Stimulated activated effector memory CD8-positive, alpha-beta T cell treated with anti-CD3 and anti-CD28 coated beads, Interleukin-12 subunit alpha, Interleukin-12 subunit beta, amount 100 ng/mL, for 72 hours (primary cell): ENCODE results near the gene PIGO.

Source experiments
- ATAC-seq: fragments of 150-1000 bp; cut with Tn5 transposase; 2 replicates; pipeline ENCODE4 v1.10.0; 2021
- DNase-seq, 2 donors: peaks; one replicate each; pipeline ENCODE4 v3.0.0; 2021 to 2022; ENCODE audit warnings: low spot score in 2 of 2
- H3K27ac Mint-ChIP-seq: one replicate; pipeline ENCODE4 v1.8.0; 2022; ENCODE audit warnings: mild to moderate bottlenecking, mixed read lengths
- H3K36me3 Mint-ChIP-seq: one replicate; pipeline ENCODE4 v1.8.0; 2022; ENCODE audit warnings: mild to moderate bottlenecking, mixed read lengths
- H3K4me1 Mint-ChIP-seq: one replicate; pipeline ENCODE4 v1.8.0; 2022; ENCODE audit warnings: mixed read lengths
- H3K4me3 Mint-ChIP-seq: one replicate; pipeline ENCODE4 v1.8.0; 2022; ENCODE audit warnings: mild to moderate bottlenecking, mixed read lengths
- H3K9me3 Mint-ChIP-seq: one replicate; pipeline ENCODE4 v1.8.0; 2022; ENCODE audit warnings: mixed read lengths

Gene PIGO

DNA sequence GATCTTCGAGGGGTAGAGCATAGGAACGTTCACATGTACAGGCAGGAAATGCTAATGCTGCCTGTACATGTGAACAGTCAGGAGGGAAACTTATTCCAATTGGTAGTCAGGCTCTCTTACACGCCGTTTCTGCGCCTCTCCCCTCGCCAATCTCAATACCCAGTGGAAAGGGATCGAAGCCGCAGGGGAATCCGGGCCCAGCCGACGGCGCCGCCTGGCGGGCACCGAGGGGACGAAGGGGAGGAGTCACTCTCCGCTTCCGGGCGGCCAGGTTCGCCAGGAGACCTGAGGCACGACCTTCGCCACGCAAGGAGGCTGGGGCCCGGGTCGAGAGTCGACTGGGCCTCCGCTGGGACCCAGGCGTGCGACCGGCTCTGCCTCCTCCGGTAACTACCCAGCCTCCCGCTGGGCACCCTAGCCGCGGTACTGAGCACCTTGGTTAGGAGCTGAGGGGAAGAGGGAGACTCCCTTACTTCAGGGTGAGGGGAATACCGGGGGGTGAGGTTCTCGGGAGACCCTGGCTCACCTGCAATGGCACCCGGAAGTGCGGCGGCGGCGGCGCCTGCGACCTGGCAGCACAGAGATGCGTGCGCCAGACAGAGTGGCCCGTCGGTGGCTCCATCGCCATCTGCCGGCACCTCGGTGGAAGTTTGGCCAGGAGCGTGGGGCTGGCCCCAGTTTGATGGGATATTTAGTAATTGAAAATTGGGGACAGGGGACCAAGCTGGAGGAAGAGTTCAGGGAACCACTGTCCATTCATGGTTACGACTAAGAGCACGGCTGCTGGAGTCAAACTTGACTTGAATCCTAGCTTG lies at the start of gene PIGO:
PIGO (minus strand) TSS at position 557 of the 815 bp plus-strand sequence. CDS start 1,026 bp downstream, outside the sequence.
- Mint-ChIP-seq H3K4me3 (peak within 1 kb of the TSS; percentile 79), H3K4me1 (peaks cover 46% of the 10 kb centered on the region), H3K27ac (peak within 1 kb of the TSS; percentile 96), H3K9me3 (no peaks in the 10 kb centered on the region), H3K36me3 (peaks cover 64% of the 10 kb centered on the region)
- peak; percentile 94 for ATAC-seq
- DNase-seq, result peak; percentile 89 to 94

DNA sequence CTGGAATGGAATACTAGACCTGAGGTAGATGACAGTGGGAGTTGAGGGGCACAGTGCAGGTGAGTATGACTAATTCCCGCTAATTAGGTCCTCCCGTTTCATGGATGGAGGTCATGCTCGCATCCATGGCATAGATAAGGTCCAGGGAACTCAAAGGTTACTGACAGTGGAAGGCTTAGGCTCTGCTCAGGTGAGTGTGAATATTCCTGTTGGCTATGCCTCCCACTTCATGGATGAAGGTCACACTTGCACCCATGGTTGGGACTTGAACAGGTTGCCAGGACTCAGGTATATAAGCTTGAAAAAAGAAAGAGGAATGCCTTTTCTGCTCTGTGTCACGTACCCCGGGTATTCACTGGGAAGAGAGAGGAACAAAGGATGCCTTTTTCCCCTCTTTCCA lies 45.6 kb upstream of the PIGO start:
- Mint-ChIP-seq H3K4me3 (no peak overlapping the region), H3K36me3 (no peaks in the 10 kb centered on the region), H3K9me3 (no peaks in the 10 kb centered on the region), H3K27ac (no peak overlapping the region), H3K4me1 (no peaks in the 10 kb centered on the region)
- ATAC-seq, result no peak
- DNase-seq, result no peak

- ATAC-seq, result no peak
- Mint-ChIP-seq H3K4me1 (no peaks in the 10 kb centered on the region), H3K4me3 (no peak overlapping the region), H3K27ac (no peak overlapping the region), H3K9me3 (no peaks in the 10 kb centered on the region), H3K36me3 (no peaks in the 10 kb centered on the region)
- DNase-seq, result no peak
Observed at GRCh38 chr9:35140093-35140492, 43.7 kb upstream of the PIGO start.

DNA sequence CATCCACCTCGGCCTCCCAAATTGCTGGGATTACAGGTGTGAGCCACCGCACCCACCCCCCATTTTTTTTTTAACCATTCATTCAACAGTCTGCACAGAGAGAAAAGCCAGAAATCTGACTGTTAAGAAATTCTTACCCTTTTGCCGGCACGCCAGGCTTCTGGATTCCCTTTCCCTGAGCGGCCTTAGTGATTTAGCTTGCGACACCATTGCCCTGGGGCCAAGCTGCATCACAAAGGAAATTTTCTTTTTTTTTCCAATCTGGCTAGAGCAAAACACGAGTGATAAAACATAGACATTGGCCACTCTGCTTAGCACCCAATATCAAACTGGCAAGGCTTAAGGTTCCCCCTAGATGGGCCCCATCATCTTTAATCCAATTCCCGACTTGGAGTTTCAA lies 40.5 kb upstream of the PIGO start:
- no peak overlapping the region for H3K4me3 Mint-ChIP-seq
- ATAC-seq (no peak), DNase-seq (no peak)
- H3K36me3 Mint-ChIP-seq, result no peaks in the 10 kb centered on the region
- no peaks in the 10 kb centered on the region for H3K9me3 Mint-ChIP-seq
- H3K4me1 Mint-ChIP-seq, result no peaks in the 10 kb centered on the region
- H3K27ac Mint-ChIP-seq, result no peak overlapping the region

GRCh38 chr9:35135988-35136387 lies 39.6 kb upstream of the PIGO start:
- Mint-ChIP-seq H3K36me3 (no peaks in the 10 kb centered on the region), H3K4me3 (no peak overlapping the region), H3K9me3 (no peaks in the 10 kb centered on the region), H3K4me1 (no peaks in the 10 kb centered on the region), H3K27ac (no peak overlapping the region)
- DNase-seq (no peak), ATAC-seq (no peak)

GRCh38 chr9:35134920-35135319 lies 38.5 kb upstream of the PIGO start:
- no peak overlapping the region for H3K4me3 Mint-ChIP-seq
- no peak for ATAC-seq

GRCh38 chr9:35116898-35117551 lies 20.6 kb upstream of the PIGO start:
- Mint-ChIP-seq H3K36me3 (peaks cover 23% of the 10 kb centered on the region), H3K27ac (peak overlapping the region; percentile 95), H3K4me3 (peak overlapping the region; percentile 87), H3K4me1 (peaks cover 46% of the 10 kb centered on the region), H3K9me3 (no peaks in the 10 kb centered on the region)
- peak; percentile 77 to 89 for DNase-seq
- peak; percentile 78 for ATAC-seq

More at GRCh38 chr9:35134920-35135319, 38.5 kb upstream of the PIGO start:
- Mint-ChIP-seq H3K36me3 (no peaks in the 10 kb centered on the region), H3K9me3 (no peaks in the 10 kb centered on the region), H3K4me1 (no peaks in the 10 kb centered on the region), H3K27ac (no peak overlapping the region)
- no peak for DNase-seq

DNA sequence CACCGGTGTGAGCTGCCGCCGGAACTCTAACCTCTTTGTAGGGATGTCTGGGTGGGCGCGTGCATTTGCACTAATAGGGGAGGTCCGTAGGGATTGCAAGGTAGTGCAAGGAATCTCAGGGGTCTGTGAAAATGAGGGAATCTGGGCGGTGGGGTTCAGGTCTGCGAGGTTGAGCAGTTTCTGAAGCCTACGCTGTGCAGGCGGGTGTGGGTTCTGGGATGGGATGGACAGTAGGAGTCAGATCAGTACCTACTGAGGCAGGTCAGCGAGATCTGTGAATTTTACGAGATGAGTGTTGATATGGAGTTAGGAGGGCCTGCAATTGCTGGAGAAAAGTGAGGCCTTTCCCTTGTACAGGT lies 20.1 kb upstream of the PIGO start:
- DNase-seq (no peak), ATAC-seq (no peak)
- no peaks in the 10 kb centered on the region for H3K9me3 Mint-ChIP-seq
- peaks cover 28% of the 10 kb centered on the region for H3K36me3 Mint-ChIP-seq
- peak overlapping the region; percentile 95 for H3K27ac Mint-ChIP-seq
- H3K4me3 Mint-ChIP-seq, result peak overlapping the region; percentile 87
- peaks cover 51% of the 10 kb centered on the region for H3K4me1 Mint-ChIP-seq

DNA sequence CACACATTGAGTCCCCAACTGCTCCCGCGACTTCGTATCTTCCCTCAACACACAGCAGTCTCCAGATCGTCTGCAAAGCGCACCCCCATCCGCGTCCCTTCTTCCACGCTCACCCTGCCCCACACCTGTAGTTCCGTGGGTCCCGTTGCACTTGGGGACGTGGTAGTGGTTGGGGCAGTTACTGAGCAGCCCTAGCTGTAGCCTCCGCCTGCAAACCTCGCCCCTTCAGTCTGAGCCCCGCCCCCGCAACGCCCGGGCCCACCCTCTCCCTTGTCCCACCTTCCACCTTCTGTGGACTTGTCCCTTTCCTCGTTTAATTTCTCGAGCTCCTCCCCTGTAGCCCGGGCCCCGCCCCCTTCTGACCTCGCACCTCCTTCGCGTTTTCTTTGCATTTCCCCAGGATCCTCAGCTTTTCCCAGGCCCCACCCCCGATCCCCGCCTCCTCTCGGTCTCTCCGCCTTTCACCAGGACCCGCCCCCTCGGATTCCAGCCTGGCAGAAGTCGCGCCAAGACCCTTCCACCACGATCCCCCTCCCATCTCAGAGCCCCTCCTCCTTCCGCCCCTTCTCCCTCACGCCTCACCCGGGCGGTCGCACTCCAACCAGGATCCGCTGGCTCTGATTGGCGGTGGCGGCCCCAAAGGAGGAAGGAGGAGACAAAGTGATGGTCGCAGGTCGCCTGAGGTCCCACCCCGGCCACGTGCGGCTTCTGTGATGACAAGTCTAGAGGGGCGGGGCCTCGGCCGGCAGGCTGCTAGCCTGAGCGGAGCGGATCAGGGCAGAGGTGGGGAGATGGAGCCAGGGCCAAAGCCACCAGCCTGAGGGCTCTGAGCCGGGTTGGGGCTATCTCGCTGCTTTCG lies 19.5 kb upstream of the PIGO start, which contains the start of gene ATOSB:
ATOSB (minus strand) TSS at position 183 of the 859 bp plus-strand sequence. CDS start 7,588 bp downstream, outside the sequence.
- Mint-ChIP-seq H3K27ac (peak within 1 kb of the TSS; percentile 95), H3K36me3 (peaks cover 32% of the 10 kb centered on the region), H3K9me3 (no peaks in the 10 kb centered on the region), H3K4me3 (peak within 1 kb of the TSS; percentile 87), H3K4me1 (peaks cover 56% of the 10 kb centered on the region)
- peak; percentile 81 for ATAC-seq
- DNase-seq, result peak; percentile 84 to 95

DNA sequence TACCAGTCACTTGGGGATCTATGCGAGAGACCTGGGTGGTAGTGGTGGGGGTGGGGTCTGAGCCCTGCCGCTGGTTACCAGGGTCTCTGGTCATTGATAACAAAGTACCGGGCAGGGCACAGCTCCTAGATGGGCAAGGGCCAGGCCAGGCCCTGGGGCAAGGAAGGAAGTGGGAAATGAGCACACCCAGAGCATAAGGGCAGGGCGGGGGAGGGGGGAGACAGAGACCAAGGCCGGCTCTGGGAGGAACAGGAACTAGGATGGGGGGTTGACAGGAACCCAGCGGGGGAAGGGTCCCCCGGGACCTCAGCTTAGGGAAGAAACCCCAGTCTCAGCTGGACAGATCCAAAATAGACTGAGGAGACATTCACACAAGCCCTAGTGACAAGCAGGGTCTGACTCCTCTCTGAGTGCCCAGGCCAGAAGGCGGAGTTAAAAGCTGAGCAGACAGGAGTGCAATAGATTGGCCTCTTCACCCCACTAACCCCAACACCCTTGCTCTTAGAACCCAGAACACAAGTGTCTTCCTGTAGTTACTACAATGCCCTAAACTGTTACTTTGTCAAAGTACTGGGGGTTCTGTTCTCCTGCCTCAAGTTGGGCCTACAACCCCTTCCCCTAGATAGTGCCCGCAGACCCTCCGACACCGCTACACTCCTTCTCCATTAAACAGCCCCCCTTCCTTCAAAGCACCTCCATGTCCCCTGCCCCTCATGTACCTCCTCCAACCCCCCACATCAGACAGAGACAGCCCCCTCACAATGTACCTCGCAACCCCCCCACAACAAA lies 18.6 kb upstream of the PIGO start:
- Mint-ChIP-seq H3K4me3 (peak overlapping the region; percentile 87), H3K36me3 (peaks cover 32% of the 10 kb centered on the region), H3K27ac (peak overlapping the region; percentile 95), H3K9me3 (no peaks in the 10 kb centered on the region), H3K4me1 (peaks cover 64% of the 10 kb centered on the region)
- DNase-seq (peak in 1 of 2 donors; percentile 26), ATAC-seq (peak; percentile 22)

DNA sequence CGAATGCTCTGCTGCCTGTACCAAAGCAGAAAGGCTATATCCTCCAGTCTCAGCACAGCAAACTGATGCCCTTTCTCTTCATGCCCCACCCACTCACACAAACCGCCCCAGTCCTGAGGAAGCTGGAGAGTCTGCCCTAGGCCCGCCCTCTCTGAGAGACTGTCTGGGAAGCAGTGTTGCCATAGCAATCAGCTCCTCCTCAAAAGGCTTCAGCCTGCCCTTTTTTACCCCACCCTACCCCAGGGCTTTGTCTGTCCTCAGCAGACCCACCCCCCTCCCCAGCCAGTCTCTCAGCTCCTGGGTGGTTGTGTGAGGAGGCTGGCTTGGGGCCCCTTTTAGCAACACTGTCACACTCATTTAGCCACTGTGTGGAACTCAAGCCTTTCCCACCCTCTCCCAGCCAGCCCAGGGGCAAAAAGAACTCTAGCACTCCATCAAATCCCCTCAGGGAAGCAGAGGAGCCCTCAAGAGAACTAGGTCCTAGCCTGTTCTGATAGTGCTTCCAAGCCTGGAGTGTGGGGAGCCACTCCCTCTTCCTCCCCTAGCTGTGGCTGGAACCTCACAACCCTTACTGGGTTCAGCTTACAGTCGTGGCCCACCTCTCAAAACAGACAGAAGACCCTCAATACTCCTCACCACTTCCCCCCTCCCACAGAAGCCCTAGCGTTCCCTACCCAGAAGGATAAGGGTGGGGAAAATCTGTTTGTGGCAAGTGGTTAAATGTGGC lies 17.9 kb upstream of the PIGO start:
- H3K36me3 Mint-ChIP-seq, result peaks cover 32% of the 10 kb centered on the region
- H3K4me3 Mint-ChIP-seq, result peak overlapping the region; percentile 87
- peak overlapping the region; percentile 95 for H3K27ac Mint-ChIP-seq
- no peaks in the 10 kb centered on the region for H3K9me3 Mint-ChIP-seq
- ATAC-seq (peak; percentile 15), DNase-seq (peak; percentile 28 to 79)
- peaks cover 72% of the 10 kb centered on the region for H3K4me1 Mint-ChIP-seq

DNA sequence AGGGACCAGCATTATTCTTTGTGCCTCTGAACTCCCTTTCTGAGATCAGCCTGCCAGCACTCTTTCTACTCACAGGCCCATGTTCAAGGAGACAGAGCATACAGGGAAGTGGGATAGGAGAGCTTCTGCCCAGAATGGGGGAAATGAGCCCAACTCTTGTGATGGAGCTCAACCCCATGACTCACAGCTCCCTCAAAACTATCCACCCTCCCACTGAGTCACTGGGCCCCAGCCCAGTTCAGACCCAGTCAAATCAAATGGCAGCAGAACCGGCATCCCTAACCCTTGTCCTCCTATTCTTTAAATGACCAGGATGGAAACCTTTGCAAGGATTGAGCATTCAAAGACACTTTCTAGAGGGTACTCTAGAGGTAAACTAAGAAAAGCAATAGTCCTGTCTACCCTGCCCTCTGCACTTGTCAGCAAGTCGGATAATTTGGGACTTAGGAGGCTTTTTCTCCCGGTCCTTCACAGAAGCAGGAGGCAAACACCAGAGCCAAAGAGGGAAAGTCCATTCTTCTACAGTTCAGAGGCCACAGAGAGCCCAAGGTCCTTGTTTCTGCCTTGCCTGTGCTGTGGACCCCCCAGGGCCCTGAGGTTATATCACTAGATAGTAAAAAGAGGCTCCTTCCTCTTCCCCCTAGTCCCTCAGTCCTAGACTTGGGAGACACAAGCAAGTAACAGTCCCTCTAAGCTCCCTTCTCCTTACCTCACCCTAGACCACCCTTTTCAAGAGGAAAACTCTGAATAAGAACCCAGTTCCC lies 16.0 kb upstream of the PIGO start:
- no peak for DNase-seq
- no peak for ATAC-seq
- Mint-ChIP-seq H3K4me3 (peak overlapping the region; percentile 78), H3K27ac (peak overlapping the region; percentile 95), H3K36me3 (peaks cover 32% of the 10 kb centered on the region), H3K9me3 (no peaks in the 10 kb centered on the region), H3K4me1 (peaks cover 75% of the 10 kb centered on the region)
